GM12892 (cell line): ENCODE results near the gene DLGAP1.

Experiments
- POLR2A ChIP-seq: IDR thresholded peaks from 2 replicates; pipeline ENCODE4 v1.6.1; 2011; ENCODE audit warnings: low read depth, low read length, control low read depth
- TAF1 ChIP-seq: IDR thresholded peaks from 2 replicates; pipeline ENCODE4 v1.6.1; 2011; ENCODE audit warnings: low read depth, mild to moderate bottlenecking, control low read depth, low read length, borderline replicate concordance

DNA sequence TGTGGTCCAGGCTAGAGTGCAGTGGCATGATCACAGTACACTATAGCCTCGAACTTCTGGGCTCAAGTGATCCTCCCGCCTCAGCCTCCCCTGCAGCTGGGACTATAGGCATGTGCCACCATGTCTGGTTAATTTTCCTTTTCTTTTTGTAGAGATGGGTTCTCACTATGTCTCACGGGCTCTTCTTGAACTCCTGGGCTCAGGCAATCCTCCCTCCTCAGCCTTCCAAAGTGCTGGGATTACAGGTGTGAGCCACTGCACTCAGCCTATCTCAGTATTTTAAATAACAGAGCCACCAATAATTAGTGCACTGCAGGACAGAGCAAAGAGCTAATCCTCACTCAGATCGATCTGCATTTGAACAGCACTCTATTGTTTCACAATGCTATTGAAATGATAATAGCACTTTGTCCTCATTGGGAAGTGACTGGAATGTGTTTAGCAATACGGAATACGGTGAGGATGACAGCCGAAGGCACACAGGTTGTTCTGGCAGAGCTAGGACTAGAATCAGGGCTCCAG lies 335.9 kb downstream of the DLGAP1 start:
- TF ChIP-seq POLR2A (no peak), TAF1 (no peak)
